WTC11 (cell line): ENCODE measurements around the gene ST6GALNAC3. TPM values are rescaled to one million over a fixed set of nuclear protein-coding genes. Genes with fewer than 3 reads are reported as not detected.

Source experiments
- ATAC-seq: fragments of 200-7000 bp; cut with Tn5 transposase; 2 replicates; pipeline ENCODE4 v1.10.0; 2021; ENCODE audit warnings: mild to moderate bottlenecking, moderate library complexity
- CTCF ChIA-PET: fragments of 300-600 bp; sonication (Branson Sonifier 250); formaldehyde crosslinking; loops from one replicate; lab custom pipeline; 2021; ENCODE audit warnings: antibody characterized with exemption; lab: Charles Lee
- POLR2A ChIA-PET: fragments of 350-600 bp; sonication (Branson Sonifier 250); formaldehyde crosslinking; loops from one replicate; lab custom pipeline; 2021; ENCODE audit warnings: antibody characterized with exemption; lab: Charles Lee
- DNase-seq: peaks from one replicate; pipeline ENCODE4 v3.0.0; 2021; ENCODE audit warnings: low spot score
- H3K27ac Mint-ChIP-seq: 2 replicates; pipeline ENCODE4 v1.8.0; 2021; ENCODE audit warnings: mixed read lengths
- H3K27me3 Mint-ChIP-seq: 2 replicates; pipeline ENCODE4 v1.8.0; 2021; ENCODE audit warnings: low read depth, mild to moderate bottlenecking, moderate library complexity, mixed read lengths
- H3K36me3 Mint-ChIP-seq: 2 replicates; pipeline ENCODE4 v1.8.0; 2021; ENCODE audit warnings: mixed read lengths
- H3K4me1 Mint-ChIP-seq: 2 replicates; pipeline ENCODE4 v1.8.0; 2022; ENCODE audit warnings: mixed read lengths
- H3K4me3 Mint-ChIP-seq: 2 replicates; pipeline ENCODE4 v1.8.0; 2021; ENCODE audit warnings: mild to moderate bottlenecking, moderate library complexity, mixed read lengths
- H3K9me3 Mint-ChIP-seq: 2 replicates; pipeline ENCODE4 v1.8.0; 2021; ENCODE audit warnings: mixed read lengths
- ARID4B ChIP-seq: sonication (generic); formaldehyde crosslinking; IDR thresholded peaks from 2 replicates; pipeline ENCODE4 v1.8.0; 2023; ENCODE audit warnings: missing genetic modification reagents, mild to moderate bottlenecking, borderline replicate concordance
- ATF6 ChIP-seq: sonication (generic); formaldehyde crosslinking; IDR thresholded peaks from 2 replicates; pipeline ENCODE4 v1.8.1; 2023; ENCODE audit warnings: mild to moderate bottlenecking, missing genetic modification reagents
- CBFB ChIP-seq: sonication (generic); formaldehyde crosslinking; IDR thresholded peaks from 2 replicates; pipeline ENCODE4 v1.8.1; 2022; ENCODE audit warnings: mild to moderate bottlenecking, low read depth, missing genetic modification reagents
- CREM ChIP-seq: sonication (generic); formaldehyde crosslinking; IDR thresholded peaks from 2 replicates; pipeline ENCODE4 v1.8.1; 2022; ENCODE audit warnings: mild to moderate bottlenecking, missing genetic modification reagents, moderate library complexity
- HMGXB4 ChIP-seq: sonication (generic); formaldehyde crosslinking; IDR thresholded peaks from 2 replicates; pipeline ENCODE4 v1.8.1; 2023; ENCODE audit warnings: mild to moderate bottlenecking, moderate library complexity, missing genetic modification reagents
- JAZF1 ChIP-seq: fragments of 250-450 bp; sonication (Bioruptor Pico); IDR thresholded peaks from 2 replicates; pipeline ENCODE4 v1.9.0; 2021; ENCODE audit warnings: moderate library complexity, mild to moderate bottlenecking, inconsistent platforms
- MLX ChIP-seq: sonication (generic); formaldehyde crosslinking; IDR thresholded peaks from 2 replicates; pipeline ENCODE4 v1.8.1; 2023; ENCODE audit warnings: mild to moderate bottlenecking, missing genetic modification reagents, moderate library complexity
- MXD4 ChIP-seq: fragments of 250-450 bp; sonication (Bioruptor Pico); IDR thresholded peaks from 2 replicates; pipeline ENCODE4 v1.8.0; 2021; ENCODE audit warnings: mild to moderate bottlenecking, moderate library complexity, borderline replicate concordance
- NFE2L1 ChIP-seq: sonication (generic); formaldehyde crosslinking; IDR thresholded peaks from 2 replicates; pipeline ENCODE4 v1.8.1; 2023; ENCODE audit warnings: missing genetic modification reagents
- NR3C1 ChIP-seq: sonication (generic); formaldehyde crosslinking; conservative IDR thresholded peaks from 2 replicates; pipeline ENCODE4 v1.8.1; 2023; ENCODE audit warnings: low read depth, mild to moderate bottlenecking, missing genetic modification reagents
- PREB ChIP-seq: sonication (generic); formaldehyde crosslinking; IDR thresholded peaks from 2 replicates; pipeline ENCODE4 v1.8.1; 2022; ENCODE audit warnings: mild to moderate bottlenecking, missing genetic modification reagents, moderate library complexity, borderline replicate concordance
- SMAD3 ChIP-seq: sonication (generic); formaldehyde crosslinking; IDR thresholded peaks from 2 replicates; pipeline ENCODE4 v1.8.0; 2022; ENCODE audit warnings: missing genetic modification reagents, mild to moderate bottlenecking, borderline replicate concordance
- TCF7 ChIP-seq: sonication (generic); formaldehyde crosslinking; IDR thresholded peaks from 2 replicates; pipeline ENCODE4 v1.8.0; 2022; ENCODE audit warnings: mild to moderate bottlenecking, low read depth, missing genetic modification reagents, moderate library complexity
- ZBTB21 ChIP-seq: sonication (generic); formaldehyde crosslinking; IDR thresholded peaks from 2 replicates; pipeline ENCODE4 v1.8.1; 2023; ENCODE audit warnings: mild to moderate bottlenecking, missing genetic modification reagents, borderline replicate concordance
- total RNA-seq: library from RNA; stranded (reverse); gene quantifications from 3 replicates; pipeline ENCODE4 v1.2.3, GENCODE V29; 2021

Gene ST6GALNAC3
- total RNA-seq, 1 experiment from 2014 or later = 11.9 TPM

- POLR2A ChIA-PET = no interaction called here
- no peak for TF ChIP-seq JAZF1
- no peak for TF ChIP-seq NR3C1 (CRISPR knock-in tag)
- no peak for TF ChIP-seq CBFB (CRISPR knock-in tag)
- H3K36me3 Mint-ChIP-seq = no peaks in the 10 kb centered on the region
- no peak for ATAC-seq
- H3K4me1 Mint-ChIP-seq = peaks cover 3% of the 10 kb centered on the region
- no peak overlapping the region for H3K4me3 Mint-ChIP-seq
- no peaks in the 10 kb centered on the region for H3K9me3 Mint-ChIP-seq
- no peak overlapping the region for H3K27ac Mint-ChIP-seq
- no peaks in the 10 kb centered on the region for H3K27me3 Mint-ChIP-seq
- CTCF ChIA-PET = no interaction called here
- no peak for DNase-seq
Measured at GRCh38 chr1:76554283-76554682, 479.7 kb downstream of the ST6GALNAC3 start.

GRCh38 chr1:76562292-76562691 lies 487.7 kb downstream of the ST6GALNAC3 start:
- TF ChIP-seq MLX (CRISPR knock-in tag) (no peak), MXD4 (CRISPR knock-in tag) (no peak), SMAD3 (CRISPR knock-in tag) (no peak), PREB (CRISPR knock-in tag) (no peak), HMGXB4 (CRISPR knock-in tag) (no peak), ZBTB21 (no peak), CREM (no peak), NFE2L1 (CRISPR knock-in tag) (no peak), ATF6 (CRISPR knock-in tag) (no peak), ARID4B (no peak), TCF7 (CRISPR knock-in tag) (no peak)
- TF ChIP-seq, all 79 proteins: peak for 0

More at GRCh38 chr1:76562292-76562691, 487.7 kb downstream of the ST6GALNAC3 start:
- no peaks in the 10 kb centered on the region for H3K36me3 Mint-ChIP-seq
- DNase-seq = no peak
- no peaks in the 10 kb centered on the region for H3K27me3 Mint-ChIP-seq
- no peak overlapping the region for H3K27ac Mint-ChIP-seq
- no peak overlapping the region for H3K4me3 Mint-ChIP-seq
- POLR2A ChIA-PET = no interaction called here
- ATAC-seq = no peak
- H3K9me3 Mint-ChIP-seq = 0 out of 2 replicates have a peak, but pooled peaks cover 3% of the 10 kb centered on the region
- CTCF ChIA-PET = no interaction called here
- peaks cover 12% of the 10 kb centered on the region for H3K4me1 Mint-ChIP-seq
